HG03432 (cell line): ENCODE data around the gene NEIL3.

Experiments
- ATAC-seq: cut with Tn5 transposase; IDR thresholded peaks from one replicate; pipeline ENCODE4 v1.9.1; 2021; ENCODE audit warnings: mild to moderate bottlenecking, moderate library complexity; ENCODE audit not compliant: unreplicated experiment

The NEIL3 gene, protein sequence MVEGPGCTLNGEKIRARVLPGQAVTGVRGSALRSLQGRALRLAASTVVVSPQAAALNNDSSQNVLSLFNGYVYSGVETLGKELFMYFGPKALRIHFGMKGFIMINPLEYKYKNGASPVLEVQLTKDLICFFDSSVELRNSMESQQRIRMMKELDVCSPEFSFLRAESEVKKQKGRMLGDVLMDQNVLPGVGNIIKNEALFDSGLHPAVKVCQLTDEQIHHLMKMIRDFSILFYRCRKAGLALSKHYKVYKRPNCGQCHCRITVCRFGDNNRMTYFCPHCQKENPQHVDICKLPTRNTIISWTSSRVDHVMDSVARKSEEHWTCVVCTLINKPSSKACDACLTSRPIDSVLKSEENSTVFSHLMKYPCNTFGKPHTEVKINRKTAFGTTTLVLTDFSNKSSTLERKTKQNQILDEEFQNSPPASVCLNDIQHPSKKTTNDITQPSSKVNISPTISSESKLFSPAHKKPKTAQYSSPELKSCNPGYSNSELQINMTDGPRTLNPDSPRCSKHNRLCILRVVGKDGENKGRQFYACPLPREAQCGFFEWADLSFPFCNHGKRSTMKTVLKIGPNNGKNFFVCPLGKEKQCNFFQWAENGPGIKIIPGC

DNA sequence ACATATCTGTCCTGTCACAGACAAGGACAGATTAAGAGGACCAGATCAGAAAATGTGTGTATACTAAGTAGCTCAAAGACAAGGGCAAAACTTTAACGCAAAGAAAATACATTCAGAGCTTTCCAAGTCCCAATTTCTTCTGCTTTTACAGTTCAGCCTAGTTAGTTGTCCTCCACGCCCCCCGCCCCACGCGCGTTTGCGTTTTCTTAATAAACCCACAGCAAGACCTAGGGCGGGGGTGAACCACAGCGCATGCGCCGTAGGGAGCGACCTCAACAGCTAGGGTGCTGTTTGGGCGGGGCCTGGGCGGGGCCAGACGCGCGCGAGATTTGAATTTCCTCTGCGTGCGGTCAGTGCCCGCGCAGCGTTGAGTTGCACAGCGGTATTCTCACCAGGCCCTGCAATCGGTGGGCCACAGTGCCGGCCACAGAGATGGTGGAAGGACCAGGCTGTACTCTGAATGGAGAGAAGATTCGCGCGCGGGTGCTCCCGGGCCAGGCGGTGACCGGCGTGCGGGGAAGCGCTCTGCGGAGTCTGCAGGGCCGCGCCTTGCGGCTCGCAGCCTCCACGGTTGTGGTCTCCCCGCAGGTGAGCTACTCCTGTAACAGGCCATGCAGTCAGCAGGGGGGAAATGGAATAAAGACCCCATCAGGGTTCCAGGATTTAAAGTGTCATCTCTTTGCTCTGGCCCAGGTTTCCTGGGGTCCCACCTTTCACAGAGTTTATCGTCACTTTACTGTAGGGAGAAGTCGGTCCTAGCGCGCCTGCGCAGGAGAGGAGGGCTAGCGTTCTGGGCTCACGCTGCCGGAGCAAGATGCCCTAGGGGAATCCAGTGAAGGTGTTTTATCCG, at the start of gene NEIL3:
Gene NEIL3, plus strand, starts transcription at position 353 of the 850 bp plus-strand sequence. Its CDS starts 80 bp downstream, at position 433.
- ATAC-seq: peak; percentile 92

GRCh38 chr4:177263818-177264217, 45.9 kb upstream of the NEIL3 start:
- no peak for ATAC-seq

GRCh38 chr4:177264788-177265422, 44.8 kb upstream of the NEIL3 start:
- ATAC-seq: no peak

- no peak for ATAC-seq
Measured at GRCh38 chr4:177265729-177266128, 43.9 kb upstream of the NEIL3 start.

GRCh38 chr4:177266506-177266905, 43.2 kb upstream of the NEIL3 start:
- ATAC-seq: no peak

GRCh38 chr4:177267911-177268310, 41.8 kb upstream of the NEIL3 start:
- ATAC-seq: no peak

DNA sequence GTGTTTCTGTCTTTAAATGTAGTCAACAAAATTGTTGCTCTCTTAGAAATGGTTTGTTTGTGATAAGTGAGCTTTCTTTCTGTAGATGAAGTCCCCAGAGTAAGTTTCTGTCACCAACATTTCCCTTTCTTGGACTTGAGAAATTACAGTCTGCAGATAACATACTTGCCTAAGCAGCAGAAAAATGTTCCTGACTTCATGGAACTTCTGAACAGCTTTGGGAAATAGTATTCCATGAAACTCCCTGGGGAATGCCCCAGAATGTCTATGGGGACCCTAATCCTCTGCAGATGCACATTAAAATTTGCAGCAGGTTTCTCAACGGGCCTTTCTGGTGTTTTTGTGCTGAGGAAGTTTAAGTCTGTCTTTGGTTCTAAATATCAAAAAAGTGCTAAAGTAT, 38.6 kb upstream of the NEIL3 start:
- no peak for ATAC-seq

GRCh38 chr4:177271915-177272766, 37.5 kb upstream of the NEIL3 start:
- no peak for ATAC-seq

DNA sequence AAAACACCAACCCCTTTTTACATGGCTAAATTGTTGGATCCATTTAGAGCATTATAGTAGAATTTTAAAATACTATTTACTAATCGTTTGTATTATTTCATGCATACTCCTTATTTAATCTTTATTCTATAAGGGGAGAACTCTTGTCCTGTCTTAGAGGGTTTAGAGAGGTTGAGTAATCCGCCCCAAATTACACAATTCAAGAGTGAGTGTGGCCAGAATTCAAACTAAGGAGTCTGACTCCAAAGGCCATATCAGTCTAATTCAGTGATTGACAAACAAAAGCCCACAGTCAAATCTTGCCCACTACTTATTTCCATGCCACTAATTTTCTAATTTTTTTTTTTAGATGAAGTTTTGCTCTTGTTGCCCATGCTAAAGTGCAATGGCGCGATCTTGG, 33.7 kb upstream of the NEIL3 start:
- ATAC-seq: no peak

DNA sequence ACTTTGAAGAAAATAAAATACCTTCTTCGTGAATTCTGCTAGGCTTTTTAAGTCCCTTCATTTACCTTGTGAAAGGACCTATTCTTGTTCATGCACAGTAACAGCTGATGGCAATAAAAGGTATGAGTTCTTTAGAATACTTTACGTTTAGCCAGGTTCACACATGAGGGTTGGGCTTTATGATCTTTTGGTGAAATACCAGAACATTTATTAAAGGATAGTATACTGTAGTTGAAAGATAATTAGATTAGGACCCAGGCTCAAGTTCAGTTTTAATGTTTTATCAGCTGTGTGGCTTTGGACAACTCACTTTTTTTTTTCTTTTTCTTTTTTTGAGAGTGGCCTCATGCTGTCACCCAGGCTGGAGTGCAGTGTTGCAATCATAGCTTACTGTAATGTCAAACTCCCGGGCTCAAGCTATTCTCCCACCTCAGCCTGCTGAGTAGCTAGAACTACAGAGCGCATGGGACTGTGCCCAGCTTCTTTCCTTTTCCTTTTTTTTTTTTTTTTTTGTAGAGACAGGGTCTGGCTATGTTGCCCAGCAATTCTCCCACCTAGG, 28.2 kb upstream of the NEIL3 start:
- ATAC-seq: no peak

GRCh38 chr4:177282284-177282835, 27.3 kb upstream of the NEIL3 start:
- ATAC-seq: no peak

- no peak for ATAC-seq
Measured at GRCh38 chr4:177283167-177283566, 26.5 kb upstream of the NEIL3 start.

- ATAC-seq: no peak
Measured at GRCh38 chr4:177285953-177286352, 23.7 kb upstream of the NEIL3 start.

DNA sequence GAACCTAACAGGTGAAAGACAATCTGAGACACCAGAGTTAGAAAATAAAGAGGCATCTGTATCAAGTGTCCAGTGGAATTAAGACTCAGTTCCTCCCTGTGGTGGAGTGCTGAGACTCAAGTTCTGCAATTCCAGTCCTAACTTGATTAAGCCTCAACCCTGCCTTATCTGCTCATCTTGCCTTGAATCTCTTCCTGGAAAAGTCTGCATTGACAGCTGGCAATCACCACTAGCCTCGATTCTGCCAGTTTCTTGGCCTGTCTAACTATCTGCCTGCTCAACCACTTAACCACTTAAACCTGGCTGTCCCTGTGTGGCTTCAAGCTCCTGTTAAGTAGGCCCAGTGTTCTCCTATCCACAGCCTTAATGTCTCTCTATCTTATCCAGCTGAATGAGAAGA, 22.4 kb upstream of the NEIL3 start:
- no peak for ATAC-seq

DNA sequence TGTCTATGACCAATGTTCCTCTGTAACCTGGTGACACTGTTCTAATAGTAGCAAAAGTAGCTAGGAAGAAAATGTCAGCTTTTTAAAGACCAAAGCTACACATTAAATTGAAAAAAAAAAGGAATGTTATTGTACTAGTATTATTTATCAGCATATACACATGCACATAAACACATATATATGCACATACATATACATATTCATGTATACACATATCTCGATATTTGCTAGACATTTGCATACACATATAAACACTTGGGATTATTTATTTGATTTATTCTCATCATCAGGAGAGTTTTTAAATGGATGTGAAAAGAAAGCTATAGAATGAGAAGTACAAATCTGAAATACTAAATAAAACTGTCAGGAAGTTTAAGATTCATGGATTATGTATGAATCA, 21.3 kb upstream of the NEIL3 start:
- ATAC-seq: no peak

DNA sequence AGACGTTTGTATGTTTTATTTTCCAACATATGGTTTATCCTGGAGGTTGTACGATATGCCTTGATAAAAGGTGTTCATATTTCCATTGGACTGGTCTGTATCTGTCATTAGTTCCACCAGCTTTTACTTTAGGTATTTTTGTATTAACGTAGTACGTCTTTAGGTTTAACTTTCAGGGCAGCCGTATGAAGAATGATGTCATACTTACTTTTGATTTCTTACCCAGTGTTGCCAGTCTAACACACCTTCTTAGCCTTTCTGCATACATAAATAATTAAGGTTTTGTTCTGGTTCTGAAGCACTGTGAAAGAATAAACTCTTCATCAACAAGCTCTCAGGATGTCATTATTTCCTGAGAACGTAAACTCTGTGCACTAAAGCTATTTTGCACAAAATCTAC, 18.9 kb upstream of the NEIL3 start:
- no peak for ATAC-seq

DNA sequence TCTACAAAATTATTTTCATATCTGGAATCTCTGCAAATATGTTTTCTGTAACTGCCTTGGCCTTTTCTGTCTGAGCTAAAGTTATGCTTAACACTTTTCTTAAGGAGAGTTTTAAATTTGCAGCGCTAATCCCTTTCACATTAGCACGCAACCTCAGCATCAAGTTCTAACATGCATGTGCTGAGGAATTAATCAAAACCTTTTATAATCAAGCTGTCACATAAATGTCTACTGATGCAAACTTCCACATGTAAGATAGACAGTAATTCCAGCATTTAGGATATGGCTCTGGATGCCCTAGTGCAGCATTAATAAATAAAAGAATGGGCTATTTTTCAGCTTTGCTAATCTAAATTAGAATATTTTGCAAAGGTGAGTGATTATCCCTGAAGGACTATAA, 17.5 kb upstream of the NEIL3 start:
- ATAC-seq: no peak

DNA sequence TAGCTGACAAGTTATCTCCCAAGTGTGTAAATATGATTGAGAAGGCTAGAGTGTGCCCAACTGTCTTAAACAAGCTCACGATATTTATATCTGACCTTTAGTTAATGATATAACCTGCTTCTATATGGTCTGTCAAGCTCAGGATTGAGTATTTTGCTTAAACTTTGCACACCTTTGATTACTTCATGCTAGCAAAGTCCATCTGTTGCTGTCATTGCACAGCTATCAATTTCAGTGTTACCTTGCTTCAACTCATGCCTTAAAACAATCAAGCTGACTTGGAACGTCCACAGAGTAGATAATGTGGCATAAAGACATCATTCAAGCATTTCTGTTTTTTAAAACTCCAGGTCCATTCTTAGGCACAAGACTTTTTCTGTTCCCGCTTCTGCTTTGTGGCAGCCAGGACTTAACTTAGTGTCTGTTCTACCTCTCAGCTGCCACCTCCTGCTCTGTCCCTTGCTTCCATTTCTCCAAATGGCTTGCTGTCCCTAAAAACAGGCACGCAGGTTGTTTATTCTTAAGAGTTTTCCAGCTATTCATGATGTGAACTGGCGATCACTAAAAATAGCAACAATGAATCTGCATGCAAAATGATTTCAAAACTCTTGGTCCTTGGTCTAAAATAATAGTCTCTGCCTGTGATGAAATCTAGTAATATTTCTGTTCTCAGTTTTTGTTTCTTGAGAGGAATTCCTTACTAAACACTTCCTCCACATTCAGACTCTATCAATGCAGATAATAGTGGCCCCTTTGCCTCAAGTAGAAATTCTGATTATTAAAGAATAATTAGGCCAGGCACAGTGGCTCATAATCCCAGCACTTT, 16.3 kb upstream of the NEIL3 start:
- no peak for ATAC-seq
